ENCODE measurements around the gene TMEM132E. TPM values are rescaled to one million over a fixed set of nuclear protein-coding genes. Genes with fewer than 3 reads are reported as not detected.

TMEM132E gene
- total and polyA plus RNA-seq, 2 experiments from 2014 or later = 0.16 to 0.45 TPM

DNA sequence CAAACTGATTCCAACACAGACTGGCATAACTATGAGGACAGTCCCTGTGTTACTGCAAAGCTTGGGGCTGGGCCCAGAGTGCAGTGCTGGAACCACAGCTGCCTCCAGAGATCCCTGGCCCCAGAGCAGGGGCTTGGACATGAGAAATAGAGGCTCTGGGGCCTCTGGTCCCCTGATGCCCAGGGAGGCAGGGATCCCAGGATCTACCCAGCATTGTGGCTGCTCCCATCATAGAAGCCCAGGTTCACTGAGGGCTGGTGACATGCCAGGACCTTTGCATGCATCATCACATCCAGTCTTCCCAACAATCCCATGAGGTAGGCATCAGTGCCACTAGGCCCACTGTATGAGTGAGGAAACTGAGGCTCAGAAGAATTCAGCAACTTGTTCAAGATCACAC is 95.8 kb downstream of the TMEM132E start (continued):
- TF ChIP-seq, protein P1, sequence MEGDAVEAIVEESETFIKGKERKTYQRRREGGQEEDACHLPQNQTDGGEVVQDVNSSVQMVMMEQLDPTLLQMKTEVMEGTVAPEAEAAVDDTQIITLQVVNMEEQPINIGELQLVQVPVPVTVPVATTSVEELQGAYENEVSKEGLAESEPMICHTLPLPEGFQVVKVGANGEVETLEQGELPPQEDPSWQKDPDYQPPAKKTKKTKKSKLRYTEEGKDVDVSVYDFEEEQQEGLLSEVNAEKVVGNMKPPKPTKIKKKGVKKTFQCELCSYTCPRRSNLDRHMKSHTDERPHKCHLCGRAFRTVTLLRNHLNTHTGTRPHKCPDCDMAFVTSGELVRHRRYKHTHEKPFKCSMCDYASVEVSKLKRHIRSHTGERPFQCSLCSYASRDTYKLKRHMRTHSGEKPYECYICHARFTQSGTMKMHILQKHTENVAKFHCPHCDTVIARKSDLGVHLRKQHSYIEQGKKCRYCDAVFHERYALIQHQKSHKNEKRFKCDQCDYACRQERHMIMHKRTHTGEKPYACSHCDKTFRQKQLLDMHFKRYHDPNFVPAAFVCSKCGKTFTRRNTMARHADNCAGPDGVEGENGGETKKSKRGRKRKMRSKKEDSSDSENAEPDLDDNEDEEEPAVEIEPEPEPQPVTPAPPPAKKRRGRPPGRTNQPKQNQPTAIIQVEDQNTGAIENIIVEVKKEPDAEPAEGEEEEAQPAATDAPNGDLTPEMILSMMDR (conservative IDR thresholded peaks at IDR 0.05; ENCODE audit: low read depth in 2 of 2) = no peak
- TF ChIP-seq, protein P2, sequence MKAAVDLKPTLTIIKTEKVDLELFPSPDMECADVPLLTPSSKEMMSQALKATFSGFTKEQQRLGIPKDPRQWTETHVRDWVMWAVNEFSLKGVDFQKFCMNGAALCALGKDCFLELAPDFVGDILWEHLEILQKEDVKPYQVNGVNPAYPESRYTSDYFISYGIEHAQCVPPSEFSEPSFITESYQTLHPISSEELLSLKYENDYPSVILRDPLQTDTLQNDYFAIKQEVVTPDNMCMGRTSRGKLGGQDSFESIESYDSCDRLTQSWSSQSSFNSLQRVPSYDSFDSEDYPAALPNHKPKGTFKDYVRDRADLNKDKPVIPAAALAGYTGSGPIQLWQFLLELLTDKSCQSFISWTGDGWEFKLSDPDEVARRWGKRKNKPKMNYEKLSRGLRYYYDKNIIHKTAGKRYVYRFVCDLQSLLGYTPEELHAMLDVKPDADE (IDR thresholded peaks at IDR 0.05) = no peak
- TF ChIP-seq EZH2 (IDR thresholded peaks at IDR 0.05; ENCODE audit: low read depth, unreplicated experiment) = no peak
- TF ChIP-seq POLR2AphosphoS5 (IDR thresholded peaks at IDR 0.05; ENCODE audit: low read depth) = no peak

DNA sequence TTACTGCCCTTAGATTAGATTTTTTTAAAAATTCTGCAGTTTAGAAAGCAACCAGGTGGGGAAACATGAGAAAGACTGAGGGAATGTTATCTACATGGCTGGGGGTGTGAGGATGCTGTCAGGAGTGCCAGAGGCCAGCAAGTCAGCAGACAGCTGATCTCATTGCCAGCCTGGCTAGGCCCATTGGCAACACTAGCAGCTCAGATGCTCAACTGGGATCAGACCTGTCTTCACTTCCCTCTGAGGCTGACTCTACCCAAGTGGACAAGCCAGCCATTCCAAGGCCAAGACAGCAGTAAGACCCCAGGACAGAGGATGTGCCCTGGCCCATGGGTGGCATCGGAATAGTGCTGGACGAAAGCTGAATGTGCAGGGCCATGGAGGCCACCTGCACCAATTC is 96.2 kb downstream of the TMEM132E start:
- peaks cover 5% of the 10 kb centered on the region for H3K27me3 Mint-ChIP-seq (ENCODE audit: insufficient read depth, low read depth, poor library complexity)
- peaks cover 7% of the 10 kb centered on the region; the same call in 2 of the 3 replicates for H3K4me1 Mint-ChIP-seq
- no peaks in the 10 kb centered on the region for H3K4me1 ChIP-seq (ENCODE audit: insufficient read depth)
- no peaks in the 10 kb centered on the region for H3K9me3 Mint-ChIP-seq
- no peaks in the 10 kb centered on the region for H3K79me2 ChIP-seq (replicated peaks; ENCODE audit: insufficient read depth)
- H3K27ac Mint-ChIP-seq = no peak overlapping the region
- no peaks in the 10 kb centered on the region for H4K20me1 ChIP-seq (replicated peaks; ENCODE audit: insufficient read depth)
- no peak overlapping the region for H3K4me2 ChIP-seq
- H3K27ac ChIP-seq (ENCODE audit: low read depth) = no peak overlapping the region
- H3K4me3 ChIP-seq = no peak overlapping the region
- H3K9me2 ChIP-seq (ENCODE audit: insufficient read depth) = no peaks in the 10 kb centered on the region
- ATAC-seq = no peak
- H3K4me3 Mint-ChIP-seq = no peak overlapping the region
- H3K27me3 ChIP-seq (ENCODE audit: insufficient read depth) = no peaks in the 10 kb centered on the region
- no peak overlapping the region for H2AFZ ChIP-seq
- no peaks in the 10 kb centered on the region for H3K36me3 ChIP-seq (ENCODE audit: insufficient read depth)
- DNase-seq (ENCODE audit: low spot score) = no peak
- H3F3A ChIP-seq (replicated peaks; ENCODE audit: low read depth) = no peaks in the 10 kb centered on the region
- H3K36me3 Mint-ChIP-seq (ENCODE audit: low read depth) = no peaks in the 10 kb centered on the region
- TF ChIP-seq POLR2AphosphoS5 (IDR thresholded peaks at IDR 0.05; ENCODE audit: low read depth) = no peak
- TF ChIP-seq, protein P2 (IDR thresholded peaks at IDR 0.05) = no peak
- no peak for TF ChIP-seq JUNB (IDR thresholded peaks at IDR 0.05; ENCODE audit: unreplicated experiment)
- TF ChIP-seq NANOG (IDR thresholded peaks at IDR 0.05; ENCODE audit: borderline replicate concordance) = no peak
- TF ChIP-seq CREB1 (CRISPR knock-in tag; IDR thresholded peaks at IDR 0.05; ENCODE audit: low read depth) = no peak
- TF ChIP-seq, protein P3, sequence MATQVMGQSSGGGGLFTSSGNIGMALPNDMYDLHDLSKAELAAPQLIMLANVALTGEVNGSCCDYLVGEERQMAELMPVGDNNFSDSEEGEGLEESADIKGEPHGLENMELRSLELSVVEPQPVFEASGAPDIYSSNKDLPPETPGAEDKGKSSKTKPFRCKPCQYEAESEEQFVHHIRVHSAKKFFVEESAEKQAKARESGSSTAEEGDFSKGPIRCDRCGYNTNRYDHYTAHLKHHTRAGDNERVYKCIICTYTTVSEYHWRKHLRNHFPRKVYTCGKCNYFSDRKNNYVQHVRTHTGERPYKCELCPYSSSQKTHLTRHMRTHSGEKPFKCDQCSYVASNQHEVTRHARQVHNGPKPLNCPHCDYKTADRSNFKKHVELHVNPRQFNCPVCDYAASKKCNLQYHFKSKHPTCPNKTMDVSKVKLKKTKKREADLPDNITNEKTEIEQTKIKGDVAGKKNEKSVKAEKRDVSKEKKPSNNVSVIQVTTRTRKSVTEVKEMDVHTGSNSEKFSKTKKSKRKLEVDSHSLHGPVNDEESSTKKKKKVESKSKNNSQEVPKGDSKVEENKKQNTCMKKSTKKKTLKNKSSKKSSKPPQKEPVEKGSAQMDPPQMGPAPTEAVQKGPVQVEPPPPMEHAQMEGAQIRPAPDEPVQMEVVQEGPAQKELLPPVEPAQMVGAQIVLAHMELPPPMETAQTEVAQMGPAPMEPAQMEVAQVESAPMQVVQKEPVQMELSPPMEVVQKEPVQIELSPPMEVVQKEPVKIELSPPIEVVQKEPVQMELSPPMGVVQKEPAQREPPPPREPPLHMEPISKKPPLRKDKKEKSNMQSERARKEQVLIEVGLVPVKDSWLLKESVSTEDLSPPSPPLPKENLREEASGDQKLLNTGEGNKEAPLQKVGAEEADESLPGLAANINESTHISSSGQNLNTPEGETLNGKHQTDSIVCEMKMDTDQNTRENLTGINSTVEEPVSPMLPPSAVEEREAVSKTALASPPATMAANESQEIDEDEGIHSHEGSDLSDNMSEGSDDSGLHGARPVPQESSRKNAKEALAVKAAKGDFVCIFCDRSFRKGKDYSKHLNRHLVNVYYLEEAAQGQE (IDR thresholded peaks at IDR 0.05; ENCODE audit: unreplicated experiment) = no peak
- TF ChIP-seq STAT1 (IDR thresholded peaks at IDR 0.05; ENCODE audit: unreplicated experiment) = no peak
- TF ChIP-seq, protein P4, sequence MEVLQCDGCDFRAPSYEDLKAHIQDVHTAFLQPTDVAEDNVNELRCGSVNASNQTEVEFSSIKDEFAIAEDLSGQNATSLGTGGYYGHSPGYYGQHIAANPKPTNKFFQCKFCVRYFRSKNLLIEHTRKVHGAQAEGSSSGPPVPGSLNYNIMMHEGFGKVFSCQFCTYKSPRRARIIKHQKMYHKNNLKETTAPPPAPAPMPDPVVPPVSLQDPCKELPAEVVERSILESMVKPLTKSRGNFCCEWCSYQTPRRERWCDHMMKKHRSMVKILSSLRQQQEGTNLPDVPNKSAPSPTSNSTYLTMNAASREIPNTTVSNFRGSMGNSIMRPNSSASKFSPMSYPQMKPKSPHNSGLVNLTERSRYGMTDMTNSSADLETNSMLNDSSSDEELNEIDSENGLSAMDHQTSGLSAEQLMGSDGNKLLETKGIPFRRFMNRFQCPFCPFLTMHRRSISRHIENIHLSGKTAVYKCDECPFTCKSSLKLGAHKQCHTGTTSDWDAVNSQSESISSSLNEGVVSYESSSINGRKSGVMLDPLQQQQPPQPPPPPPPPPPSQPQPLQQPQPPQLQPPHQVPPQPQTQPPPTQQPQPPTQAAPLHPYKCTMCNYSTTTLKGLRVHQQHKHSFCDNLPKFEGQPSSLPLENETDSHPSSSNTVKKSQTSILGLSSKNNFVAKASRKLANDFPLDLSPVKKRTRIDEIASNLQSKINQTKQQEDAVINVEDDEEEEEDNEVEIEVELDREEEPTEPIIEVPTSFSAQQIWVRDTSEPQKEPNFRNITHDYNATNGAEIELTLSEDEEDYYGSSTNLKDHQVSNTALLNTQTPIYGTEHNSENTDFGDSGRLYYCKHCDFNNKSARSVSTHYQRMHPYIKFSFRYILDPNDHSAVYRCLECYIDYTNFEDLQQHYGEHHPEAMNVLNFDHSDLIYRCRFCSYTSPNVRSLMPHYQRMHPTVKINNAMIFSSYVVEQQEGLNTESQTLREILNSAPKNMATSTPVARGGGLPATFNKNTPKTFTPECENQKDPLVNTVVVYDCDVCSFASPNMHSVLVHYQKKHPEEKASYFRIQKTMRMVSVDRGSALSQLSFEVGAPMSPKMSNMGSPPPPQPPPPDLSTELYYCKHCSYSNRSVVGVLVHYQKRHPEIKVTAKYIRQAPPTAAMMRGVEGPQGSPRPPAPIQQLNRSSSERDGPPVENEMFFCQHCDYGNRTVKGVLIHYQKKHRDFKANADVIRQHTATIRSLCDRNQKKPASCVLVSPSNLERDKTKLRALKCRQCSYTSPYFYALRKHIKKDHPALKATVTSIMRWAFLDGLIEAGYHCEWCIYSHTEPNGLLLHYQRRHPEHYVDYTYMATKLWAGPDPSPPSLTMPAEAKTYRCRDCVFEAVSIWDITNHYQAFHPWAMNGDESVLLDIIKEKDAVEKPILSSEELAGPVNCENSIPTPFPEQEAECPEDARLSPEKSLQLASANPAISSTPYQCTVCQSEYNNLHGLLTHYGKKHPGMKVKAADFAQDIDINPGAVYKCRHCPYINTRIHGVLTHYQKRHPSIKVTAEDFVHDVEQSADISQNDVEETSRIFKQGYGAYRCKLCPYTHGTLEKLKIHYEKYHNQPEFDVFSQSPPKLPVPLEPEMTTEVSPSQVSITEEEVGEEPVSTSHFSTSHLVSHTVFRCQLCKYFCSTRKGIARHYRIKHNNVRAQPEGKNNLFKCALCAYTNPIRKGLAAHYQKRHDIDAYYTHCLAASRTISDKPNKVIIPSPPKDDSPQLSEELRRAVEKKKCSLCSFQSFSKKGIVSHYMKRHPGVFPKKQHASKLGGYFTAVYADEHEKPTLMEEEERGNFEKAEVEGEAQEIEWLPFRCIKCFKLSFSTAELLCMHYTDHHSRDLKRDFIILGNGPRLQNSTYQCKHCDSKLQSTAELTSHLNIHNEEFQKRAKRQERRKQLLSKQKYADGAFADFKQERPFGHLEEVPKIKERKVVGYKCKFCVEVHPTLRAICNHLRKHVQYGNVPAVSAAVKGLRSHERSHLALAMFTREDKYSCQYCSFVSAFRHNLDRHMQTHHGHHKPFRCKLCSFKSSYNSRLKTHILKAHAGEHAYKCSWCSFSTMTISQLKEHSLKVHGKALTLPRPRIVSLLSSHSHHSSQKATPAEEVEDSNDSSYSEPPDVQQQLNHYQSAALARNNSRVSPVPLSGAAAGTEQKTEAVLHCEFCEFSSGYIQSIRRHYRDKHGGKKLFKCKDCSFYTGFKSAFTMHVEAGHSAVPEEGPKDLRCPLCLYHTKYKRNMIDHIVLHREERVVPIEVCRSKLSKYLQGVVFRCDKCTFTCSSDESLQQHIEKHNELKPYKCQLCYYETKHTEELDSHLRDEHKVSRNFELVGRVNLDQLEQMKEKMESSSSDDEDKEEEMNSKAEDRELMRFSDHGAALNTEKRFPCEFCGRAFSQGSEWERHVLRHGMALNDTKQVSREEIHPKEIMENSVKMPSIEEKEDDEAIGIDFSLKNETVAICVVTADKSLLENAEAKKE (CRISPR knock-in tag; IDR thresholded peaks at IDR 0.05) = no peak
- TF ChIP-seq ZNF331 (CRISPR knock-in tag; IDR thresholded peaks at IDR 0.05; ENCODE audit: low read depth) = no peak
